ENCODE measurements around the gene CA12.

Gene CA12

DNA sequence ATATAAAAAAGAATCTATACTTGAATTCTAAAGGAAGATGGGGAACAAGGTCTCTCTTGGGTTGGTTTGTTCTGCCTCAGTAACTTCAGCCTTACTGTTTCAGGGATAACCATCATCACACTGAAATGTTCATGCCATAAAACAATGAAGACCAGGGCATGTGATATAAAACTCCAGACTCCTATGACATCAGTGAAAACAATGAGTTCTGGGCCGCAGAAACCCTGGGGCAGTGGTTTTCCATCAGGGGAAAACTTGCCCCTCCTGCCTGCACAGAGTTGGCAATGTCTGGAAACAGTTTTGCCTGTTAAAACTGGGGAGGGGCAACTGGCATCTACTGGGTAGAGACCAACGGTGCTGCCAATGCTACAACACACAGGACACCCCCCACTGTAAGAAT lies 46.8 kb downstream of the CA12 start:
- peaks cover 5% of the 10 kb centered on the region for H3K4me1 ChIP-seq (ENCODE audit: insufficient read depth, low read length, poor library complexity, severe bottlenecking)
- no peaks in the 10 kb centered on the region for H3K36me3 ChIP-seq (ENCODE audit: insufficient read depth, low read length)

GRCh38 chr15:63332367-63333124 lies 49.1 kb downstream of the CA12 start:
- H3K9me2 ChIP-seq (replicated peaks; ENCODE audit: low read depth, low read length) = no peaks in the 10 kb centered on the region
- H4K20me1 ChIP-seq (ENCODE audit: insufficient read depth, low read length, poor library complexity, severe bottlenecking) = no peaks in the 10 kb centered on the region
- no peaks in the 10 kb centered on the region for H3F3A ChIP-seq (ENCODE audit: low read depth)
- no peaks in the 10 kb centered on the region for H3K9me3 ChIP-seq (ENCODE audit: insufficient read depth, low read depth, low read length)
- H3K27me3 ChIP-seq (ENCODE audit: insufficient read depth, low read length, poor library complexity, severe bottlenecking) = no peaks in the 10 kb centered on the region
- no peaks in the 10 kb centered on the region for H3K36me3 ChIP-seq (ENCODE audit: insufficient read depth, low read length)
- H3K4me3 ChIP-seq (ENCODE audit: low read length, poor library complexity, severe bottlenecking) = no peak overlapping the region
- H3K79me2 ChIP-seq (ENCODE audit: insufficient read depth, low read length) = no peaks in the 10 kb centered on the region
- peaks cover 5% of the 10 kb centered on the region for H3K4me1 ChIP-seq (ENCODE audit: insufficient read depth, low read length, poor library complexity, severe bottlenecking)
- TF ChIP-seq, protein P1, sequence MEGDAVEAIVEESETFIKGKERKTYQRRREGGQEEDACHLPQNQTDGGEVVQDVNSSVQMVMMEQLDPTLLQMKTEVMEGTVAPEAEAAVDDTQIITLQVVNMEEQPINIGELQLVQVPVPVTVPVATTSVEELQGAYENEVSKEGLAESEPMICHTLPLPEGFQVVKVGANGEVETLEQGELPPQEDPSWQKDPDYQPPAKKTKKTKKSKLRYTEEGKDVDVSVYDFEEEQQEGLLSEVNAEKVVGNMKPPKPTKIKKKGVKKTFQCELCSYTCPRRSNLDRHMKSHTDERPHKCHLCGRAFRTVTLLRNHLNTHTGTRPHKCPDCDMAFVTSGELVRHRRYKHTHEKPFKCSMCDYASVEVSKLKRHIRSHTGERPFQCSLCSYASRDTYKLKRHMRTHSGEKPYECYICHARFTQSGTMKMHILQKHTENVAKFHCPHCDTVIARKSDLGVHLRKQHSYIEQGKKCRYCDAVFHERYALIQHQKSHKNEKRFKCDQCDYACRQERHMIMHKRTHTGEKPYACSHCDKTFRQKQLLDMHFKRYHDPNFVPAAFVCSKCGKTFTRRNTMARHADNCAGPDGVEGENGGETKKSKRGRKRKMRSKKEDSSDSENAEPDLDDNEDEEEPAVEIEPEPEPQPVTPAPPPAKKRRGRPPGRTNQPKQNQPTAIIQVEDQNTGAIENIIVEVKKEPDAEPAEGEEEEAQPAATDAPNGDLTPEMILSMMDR (conservative IDR thresholded peaks at IDR 0.05; ENCODE audit: low read length) = no peak
- TF ChIP-seq EZH2phosphoT487 (IDR thresholded peaks at IDR 0.05; ENCODE audit: borderline replicate concordance) = no peak
- no peak overlapping the region for H3K4me2 ChIP-seq (ENCODE audit: low read depth, low read length, poor library complexity, severe bottlenecking)
- H3K9ac ChIP-seq (ENCODE audit: low read depth, low read length, poor library complexity, severe bottlenecking) = no peak overlapping the region
- no peak overlapping the region; the same call in 1 of the 2 replicates for H2AFZ ChIP-seq (ENCODE audit: low read length)

More for the DNA sequence above, 46.8 kb downstream of the CA12 start:
- no peak overlapping the region for H3K9ac ChIP-seq (ENCODE audit: low read depth, low read length, poor library complexity, severe bottlenecking)
- H3K9me2 ChIP-seq (replicated peaks; ENCODE audit: low read depth, low read length) = no peaks in the 10 kb centered on the region
- no peak overlapping the region for H3K4me2 ChIP-seq (ENCODE audit: low read depth, low read length, poor library complexity, severe bottlenecking)
- H2AFZ ChIP-seq (ENCODE audit: low read length) = no peak overlapping the region
- H3K79me2 ChIP-seq (ENCODE audit: insufficient read depth, low read length) = no peaks in the 10 kb centered on the region
- H3K9me3 ChIP-seq (ENCODE audit: insufficient read depth, low read depth, low read length) = no peaks in the 10 kb centered on the region
- no peaks in the 10 kb centered on the region for H3K27me3 ChIP-seq (ENCODE audit: insufficient read depth, low read length, poor library complexity, severe bottlenecking)
- H3K4me3 ChIP-seq (ENCODE audit: low read length, poor library complexity, severe bottlenecking) = no peak overlapping the region
- no peaks in the 10 kb centered on the region for H3F3A ChIP-seq (ENCODE audit: low read depth)
- no peaks in the 10 kb centered on the region for H4K20me1 ChIP-seq (ENCODE audit: insufficient read depth, low read length, poor library complexity, severe bottlenecking)
- TF ChIP-seq EZH2phosphoT487 (IDR thresholded peaks at IDR 0.05; ENCODE audit: borderline replicate concordance) = no peak
- TF ChIP-seq, protein P1 (conservative IDR thresholded peaks at IDR 0.05; ENCODE audit: low read length) = no peak

DNA sequence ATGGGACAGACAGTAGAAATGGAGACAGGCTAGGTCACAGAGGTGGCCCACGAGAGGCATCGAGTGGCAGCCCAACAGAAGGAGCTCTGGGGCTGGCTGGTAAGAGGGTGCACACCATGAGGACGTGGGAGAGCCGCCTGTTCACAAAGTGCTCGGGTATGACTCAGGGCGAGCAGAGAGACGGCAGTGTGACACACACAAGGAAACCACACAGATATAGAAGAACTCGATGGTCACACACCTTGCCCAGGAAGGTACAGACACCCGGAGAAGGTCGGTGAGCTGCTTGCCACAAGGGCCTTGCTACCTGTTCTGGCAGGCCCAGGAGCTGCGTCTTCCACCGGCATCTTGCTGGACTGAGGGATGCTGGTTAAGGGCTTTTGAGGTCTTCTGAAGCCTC lies 50.2 kb downstream of the CA12 start:
- no peaks in the 10 kb centered on the region for H3K36me3 ChIP-seq (ENCODE audit: insufficient read depth, low read length)
- no peaks in the 10 kb centered on the region for H3K27me3 ChIP-seq (ENCODE audit: insufficient read depth, low read length, poor library complexity, severe bottlenecking)
- H3K9me3 ChIP-seq (ENCODE audit: insufficient read depth, low read depth, low read length) = no peaks in the 10 kb centered on the region
- H3K4me3 ChIP-seq (ENCODE audit: low read length, poor library complexity, severe bottlenecking) = no peak overlapping the region
- TF ChIP-seq EZH2phosphoT487 (IDR thresholded peaks at IDR 0.05; ENCODE audit: borderline replicate concordance) = no peak
- TF ChIP-seq, protein P1 (conservative IDR thresholded peaks at IDR 0.05; ENCODE audit: low read length) = no peak
- no peak overlapping the region for H3K9ac ChIP-seq (ENCODE audit: low read depth, low read length, poor library complexity, severe bottlenecking)
- H2AFZ ChIP-seq (ENCODE audit: low read length) = no peak overlapping the region
- H3K4me1 ChIP-seq (ENCODE audit: insufficient read depth, low read length, poor library complexity, severe bottlenecking) = peaks cover 5% of the 10 kb centered on the region
- no peak overlapping the region for H3K4me2 ChIP-seq (ENCODE audit: low read depth, low read length, poor library complexity, severe bottlenecking)
- H3K79me2 ChIP-seq (ENCODE audit: insufficient read depth, low read length) = no peaks in the 10 kb centered on the region
- H3F3A ChIP-seq (ENCODE audit: low read depth) = no peaks in the 10 kb centered on the region
- no peaks in the 10 kb centered on the region for H3K9me2 ChIP-seq (replicated peaks; ENCODE audit: low read depth, low read length)
- no peaks in the 10 kb centered on the region for H4K20me1 ChIP-seq (ENCODE audit: insufficient read depth, low read length, poor library complexity, severe bottlenecking)
